Measurements from ENCODE around the gene AXL.

Gene AXL

DNA sequence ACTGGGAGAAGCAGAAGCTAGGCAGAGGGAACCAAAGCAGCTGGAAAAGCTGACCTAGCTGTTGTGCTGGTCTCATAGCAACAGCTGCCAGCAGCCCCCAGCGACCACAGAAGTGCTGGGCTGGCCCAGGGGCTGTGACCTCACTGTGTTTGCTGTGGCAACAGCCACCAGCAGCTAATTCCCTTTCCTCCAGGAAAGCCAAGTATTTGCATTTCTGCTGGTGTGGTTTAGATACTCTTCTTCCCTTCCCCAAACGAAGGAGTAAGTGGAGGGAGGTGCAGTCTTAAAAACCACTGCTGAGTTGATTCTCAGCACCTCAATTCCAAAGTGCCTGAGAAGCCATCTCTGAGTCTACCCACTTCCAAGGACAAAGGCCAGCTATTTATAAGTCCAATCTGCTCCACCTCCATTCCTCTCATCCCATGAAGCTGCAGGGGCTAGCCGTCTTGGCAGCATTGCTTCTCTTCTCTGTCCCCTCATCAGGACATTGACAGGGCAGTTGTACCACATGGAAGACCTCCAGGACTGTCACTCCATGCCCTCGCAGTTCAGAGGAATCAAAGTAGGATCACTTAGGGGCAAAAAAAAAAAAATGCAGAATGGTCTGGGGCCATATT lies 79.4 kb downstream of the AXL start:
- Histone ChIP-seq H3K27me3 (ENCODE audit: control insufficient read depth, insufficient read depth, low read length) (no peaks in the 10 kb centered on the region), H3K4me3 (ENCODE audit: low read depth, low read length) (no peak overlapping the region), H3K9me3 (ENCODE audit: control insufficient read depth, insufficient read depth, low read length) (no peaks in the 10 kb centered on the region), H3K9ac (ENCODE audit: low read depth, low read length) (no peak overlapping the region), H3K36me3 (ENCODE audit: control insufficient read depth, insufficient read depth, low read length) (peaks cover 80% of the 10 kb centered on the region), H3K4me1 (ENCODE audit: control insufficient read depth, insufficient read depth, low read length) (no peaks in the 10 kb centered on the region)

- H3K36me3 ChIP-seq (ENCODE audit: control insufficient read depth, insufficient read depth, low read length) = peaks cover 80% of the 10 kb centered on the region
- H3K9me3 ChIP-seq (ENCODE audit: control insufficient read depth, insufficient read depth, low read length) = no peaks in the 10 kb centered on the region
- H3K4me1 ChIP-seq (ENCODE audit: control insufficient read depth, insufficient read depth, low read length) = no peaks in the 10 kb centered on the region
- no peaks in the 10 kb centered on the region for H3K27me3 ChIP-seq (ENCODE audit: control insufficient read depth, insufficient read depth, low read length)
- no peak overlapping the region for H3K4me3 ChIP-seq (ENCODE audit: low read depth, low read length)
- H3K9ac ChIP-seq (ENCODE audit: low read depth, low read length) = no peak overlapping the region
These were observed 80.2 kb downstream of the AXL start for GRCh38 chr19:41299046-41299754.

DNA sequence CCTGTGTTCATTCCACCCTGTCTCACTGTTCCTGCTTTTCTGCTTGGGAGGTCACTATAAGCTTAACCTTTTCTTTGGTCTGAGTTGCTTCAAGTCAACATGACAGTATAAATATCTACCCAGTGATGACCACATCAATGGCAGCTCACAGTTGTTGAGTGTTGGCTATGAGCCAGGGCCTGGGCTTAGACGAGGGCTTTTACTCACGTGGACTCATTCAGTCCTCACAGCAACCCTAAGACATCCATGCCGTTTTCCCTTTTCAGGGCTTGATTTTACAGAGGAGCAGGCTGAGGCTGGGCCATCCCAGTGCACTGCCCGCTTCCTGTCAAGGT lies 80.7 kb downstream of the AXL start:
- Histone ChIP-seq H3K36me3 (ENCODE audit: control insufficient read depth, insufficient read depth, low read length) (peaks cover 80% of the 10 kb centered on the region), H3K4me1 (ENCODE audit: control insufficient read depth, insufficient read depth, low read length) (no peaks in the 10 kb centered on the region), H3K27me3 (ENCODE audit: control insufficient read depth, insufficient read depth, low read length) (no peaks in the 10 kb centered on the region), H3K4me3 (ENCODE audit: low read depth, low read length) (no peak overlapping the region), H3K9ac (ENCODE audit: low read depth, low read length) (no peak overlapping the region), H3K9me3 (ENCODE audit: control insufficient read depth, insufficient read depth, low read length) (no peaks in the 10 kb centered on the region)

- Histone ChIP-seq H3K9me3 (ENCODE audit: control insufficient read depth, insufficient read depth, low read length) (no peaks in the 10 kb centered on the region), H3K4me3 (ENCODE audit: low read depth, low read length) (no peak overlapping the region), H3K27me3 (ENCODE audit: control insufficient read depth, insufficient read depth, low read length) (no peaks in the 10 kb centered on the region), H3K4me1 (ENCODE audit: control insufficient read depth, insufficient read depth, low read length) (no peaks in the 10 kb centered on the region), H3K9ac (ENCODE audit: low read depth, low read length) (no peak overlapping the region), H3K36me3 (ENCODE audit: control insufficient read depth, insufficient read depth, low read length) (peaks cover 77% of the 10 kb centered on the region)
These were observed 81.5 kb downstream of the AXL start for GRCh38 chr19:41300555-41300954.

DNA sequence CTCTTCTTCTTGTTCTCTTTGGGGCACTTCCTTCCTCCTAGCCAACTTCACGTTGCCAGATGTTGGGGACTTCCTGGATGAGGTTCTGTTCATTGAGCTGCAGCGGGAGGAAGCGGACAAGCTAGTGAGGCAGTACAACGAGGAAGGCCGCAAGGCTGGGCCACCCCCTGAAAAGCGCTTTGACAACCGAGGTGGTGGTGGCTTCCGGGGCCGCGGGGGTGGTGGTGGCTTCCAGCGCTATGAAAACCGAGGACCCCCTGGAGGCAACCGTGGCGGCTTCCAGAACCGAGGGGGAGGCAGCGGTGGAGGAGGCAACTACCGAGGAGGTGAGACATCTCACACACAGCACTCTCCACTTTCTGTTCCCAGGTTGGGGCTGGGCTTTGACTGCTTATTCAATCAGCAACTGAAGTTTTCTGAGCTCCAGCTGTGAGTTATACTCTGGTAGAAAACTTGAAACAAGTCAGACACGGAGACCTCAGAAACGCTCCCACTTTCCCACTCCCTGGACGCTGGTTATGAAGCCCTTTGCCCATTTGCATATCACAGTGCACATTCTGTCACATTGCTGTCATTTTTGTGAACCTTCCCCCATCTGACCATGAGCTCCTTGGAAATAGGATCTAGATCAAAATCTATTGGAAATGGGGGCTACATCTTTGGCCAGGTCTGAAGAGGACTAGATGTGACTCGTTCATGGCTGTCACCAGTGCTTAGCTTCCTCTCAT lies 83.8 kb downstream of the AXL start:
- H3K4me1 ChIP-seq (ENCODE audit: control insufficient read depth, insufficient read depth, low read length) = no peaks in the 10 kb centered on the region
- H3K9ac ChIP-seq (ENCODE audit: low read depth, low read length) = no peak overlapping the region
- H3K36me3 ChIP-seq (ENCODE audit: control insufficient read depth, insufficient read depth, low read length) = peaks cover 67% of the 10 kb centered on the region
- no peak overlapping the region for H3K4me3 ChIP-seq (ENCODE audit: low read depth, low read length)
- H3K9me3 ChIP-seq (ENCODE audit: control insufficient read depth, insufficient read depth, low read length) = no peaks in the 10 kb centered on the region
- H3K27me3 ChIP-seq (ENCODE audit: control insufficient read depth, insufficient read depth, low read length) = no peaks in the 10 kb centered on the region

DNA sequence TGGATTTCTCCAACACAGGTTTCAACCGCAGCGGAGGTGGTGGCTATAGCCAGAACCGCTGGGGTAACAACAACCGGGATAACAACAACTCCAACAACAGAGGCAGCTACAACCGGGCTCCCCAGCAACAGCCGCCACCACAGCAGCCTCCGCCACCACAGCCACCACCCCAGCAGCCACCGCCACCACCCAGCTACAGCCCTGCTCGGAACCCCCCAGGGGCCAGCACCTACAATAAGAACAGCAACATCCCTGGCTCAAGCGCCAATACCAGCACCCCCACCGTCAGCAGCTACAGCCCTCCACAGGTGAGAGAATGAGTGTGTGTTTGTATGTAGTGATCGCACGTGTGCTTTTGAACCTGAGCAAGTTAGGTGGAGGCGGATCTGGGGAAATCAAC lies 84.9 kb downstream of the AXL start:
- no peaks in the 10 kb centered on the region for H3K27me3 ChIP-seq (ENCODE audit: control insufficient read depth, insufficient read depth, low read length)
- peaks cover 57% of the 10 kb centered on the region for H3K36me3 ChIP-seq (ENCODE audit: control insufficient read depth, insufficient read depth, low read length)
- no peak overlapping the region for H3K4me3 ChIP-seq (ENCODE audit: low read depth, low read length)
- H3K9ac ChIP-seq (ENCODE audit: low read depth, low read length) = no peak overlapping the region
- peaks cover 10% of the 10 kb centered on the region for H3K4me1 ChIP-seq (ENCODE audit: control insufficient read depth, insufficient read depth, low read length)
- no peaks in the 10 kb centered on the region for H3K9me3 ChIP-seq (ENCODE audit: control insufficient read depth, insufficient read depth, low read length)

GRCh38 chr19:41304706-41305483 lies 85.9 kb downstream of the AXL start:
- H3K4me3 ChIP-seq (ENCODE audit: low read depth, low read length) = no peak overlapping the region
- H3K9ac ChIP-seq (ENCODE audit: low read depth, low read length) = no peak overlapping the region
- H3K27me3 ChIP-seq (ENCODE audit: control insufficient read depth, insufficient read depth, low read length) = no peaks in the 10 kb centered on the region
- H3K36me3 ChIP-seq (ENCODE audit: control insufficient read depth, insufficient read depth, low read length) = peaks cover 51% of the 10 kb centered on the region
- peaks cover 10% of the 10 kb centered on the region for H3K4me1 ChIP-seq (ENCODE audit: control insufficient read depth, insufficient read depth, low read length)
- H3K9me3 ChIP-seq (ENCODE audit: control insufficient read depth, insufficient read depth, low read length) = no peaks in the 10 kb centered on the region

GRCh38 chr19:41305927-41306793 lies 87.1 kb downstream of the AXL start:
- H3K27me3 ChIP-seq (ENCODE audit: control insufficient read depth, insufficient read depth, low read length) = no peaks in the 10 kb centered on the region
- peaks cover 10% of the 10 kb centered on the region for H3K4me1 ChIP-seq (ENCODE audit: control insufficient read depth, insufficient read depth, low read length)
- H3K36me3 ChIP-seq (ENCODE audit: control insufficient read depth, insufficient read depth, low read length) = peaks cover 44% of the 10 kb centered on the region
- no peaks in the 10 kb centered on the region for H3K9me3 ChIP-seq (ENCODE audit: control insufficient read depth, insufficient read depth, low read length)
- no peak overlapping the region for H3K4me3 ChIP-seq (ENCODE audit: low read depth, low read length)
- H3K9ac ChIP-seq (ENCODE audit: low read depth, low read length) = no peak overlapping the region

DNA sequence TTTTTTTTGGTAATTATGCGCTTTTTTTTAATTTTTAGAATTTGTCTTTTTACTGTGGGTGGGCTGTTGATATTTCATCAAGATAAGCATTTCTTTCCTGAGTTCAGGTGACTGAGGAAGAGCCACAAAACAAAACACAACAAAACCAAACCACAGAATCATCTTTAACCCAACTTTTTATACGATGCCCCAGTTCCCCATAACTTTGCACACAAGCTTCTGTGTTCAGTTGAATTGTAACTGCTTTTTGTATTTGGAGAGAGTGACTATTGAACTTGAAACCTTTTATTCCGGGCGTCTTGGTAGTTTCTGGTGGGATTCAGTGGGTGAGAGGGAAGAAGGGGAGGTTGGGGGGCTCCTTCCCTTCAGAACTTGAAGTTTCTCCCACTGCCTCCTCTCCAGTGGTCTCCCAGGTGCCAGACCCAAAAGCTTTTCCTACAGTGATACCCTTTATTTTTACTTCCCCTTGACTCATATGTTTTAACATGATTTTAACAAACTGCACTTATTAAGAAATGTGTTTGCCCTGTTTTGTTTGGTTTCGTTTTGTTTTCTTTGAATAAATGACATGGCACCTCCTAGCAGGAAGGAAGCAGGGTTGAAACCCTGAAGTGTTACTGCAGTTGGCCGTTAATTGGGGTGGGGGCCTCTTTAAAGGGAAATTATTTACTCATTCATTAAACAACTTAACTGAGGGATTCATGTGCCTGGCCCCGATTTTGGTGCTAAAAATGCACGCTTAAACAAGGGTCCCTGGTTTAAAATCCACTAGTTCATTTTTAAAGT lies 88.3 kb downstream of the AXL start:
- Histone ChIP-seq H3K36me3 (ENCODE audit: control insufficient read depth, insufficient read depth, low read length) (peaks cover 35% of the 10 kb centered on the region), H3K4me3 (ENCODE audit: low read depth, low read length) (no peak overlapping the region), H3K9ac (ENCODE audit: low read depth, low read length) (no peak overlapping the region)

GRCh38 chr19:41307954-41308449 lies 89.0 kb downstream of the AXL start:
- Histone ChIP-seq H3K9ac (ENCODE audit: low read depth, low read length) (peak overlapping the region; percentile 17), H3K4me1 (ENCODE audit: control insufficient read depth, insufficient read depth, low read length) (peaks cover 10% of the 10 kb centered on the region), H3K4me3 (ENCODE audit: low read depth, low read length) (no peak overlapping the region)

More for the DNA sequence above, 88.3 kb downstream of the AXL start:
- peaks cover 10% of the 10 kb centered on the region for H3K4me1 ChIP-seq (ENCODE audit: control insufficient read depth, insufficient read depth, low read length)
- no peaks in the 10 kb centered on the region for H3K27me3 ChIP-seq (ENCODE audit: control insufficient read depth, insufficient read depth, low read length)
- H3K9me3 ChIP-seq (ENCODE audit: control insufficient read depth, insufficient read depth, low read length) = no peaks in the 10 kb centered on the region

More at GRCh38 chr19:41307954-41308449, 89.0 kb downstream of the AXL start:
- Histone ChIP-seq H3K27me3 (ENCODE audit: control insufficient read depth, insufficient read depth, low read length) (no peaks in the 10 kb centered on the region), H3K36me3 (ENCODE audit: control insufficient read depth, insufficient read depth, low read length) (peaks cover 31% of the 10 kb centered on the region), H3K9me3 (ENCODE audit: control insufficient read depth, insufficient read depth, low read length) (no peaks in the 10 kb centered on the region)

All from iPS-15b (cell line).